Endodermal cell (in vitro differentiated cells): ENCODE measurements around the gene ROBO1. TPM values are rescaled to one million over a fixed set of nuclear protein-coding genes. Genes with fewer than 3 reads are reported as not detected.
"Not testable (repeated sequence)": the region's sequence is repeated elsewhere in the genome, so short reads cannot be mapped to it uniquely, and the experiment has no call there.

Source experiments
- DNase-seq: peaks from one replicate; pipeline ENCODE4 v3.0.0-alpha.2; 2017
- H3K27ac ChIP-seq: 2 replicates; pipeline ENCODE4 v1.5.1; 2013; ENCODE audit warnings: mild to moderate bottlenecking, low read depth, low read length, moderate library complexity
- H3K27me3 ChIP-seq: 2 replicates; pipeline ENCODE4 v1.6.1; 2013; ENCODE audit warnings: mild to moderate bottlenecking, low read length, moderate library complexity; ENCODE audit not compliant: insufficient read depth, control insufficient read depth, poor library complexity, severe bottlenecking
- H3K36me3 ChIP-seq: 2 replicates; pipeline ENCODE4 v1.7.0; 2013; ENCODE audit warnings: mild to moderate bottlenecking, low read length, moderate library complexity; ENCODE audit not compliant: control insufficient read depth, insufficient read depth
- H3K4me1 ChIP-seq: one replicate; pipeline ENCODE4 v1.7.0; 2013; ENCODE audit warnings: low read length; ENCODE audit not compliant: control insufficient read depth, insufficient read depth
- H3K4me3 ChIP-seq: 2 replicates; pipeline ENCODE4 v1.5.1; 2013; ENCODE audit warnings: mild to moderate bottlenecking, low read length, moderate library complexity
- H3K9ac ChIP-seq: 2 replicates; pipeline ENCODE4 v1.6.1; 2013; ENCODE audit warnings: mild to moderate bottlenecking, low read length, moderate library complexity; ENCODE audit not compliant: poor library complexity, severe bottlenecking; ENCODE audit errors: extremely low read depth
- H3K9me3 ChIP-seq: 2 replicates; pipeline ENCODE4 v1.6.1; 2013; ENCODE audit warnings: mild to moderate bottlenecking, low read length, moderate library complexity; ENCODE audit not compliant: control insufficient read depth
- H3K27ac Mint-ChIP-seq: 2 replicates; pipeline ENCODE4 v1.8.0; 2020; ENCODE audit warnings: mixed read lengths
- H3K27me3 Mint-ChIP-seq: 2 replicates; pipeline ENCODE4 v1.8.0; 2021; ENCODE audit warnings: mild to moderate bottlenecking, mixed read lengths; ENCODE audit not compliant: insufficient read depth
- H3K36me3 Mint-ChIP-seq: 2 replicates; pipeline ENCODE4 v1.8.0; 2020; ENCODE audit warnings: low read depth, mixed read lengths
- H3K4me1 Mint-ChIP-seq: 2 replicates; pipeline ENCODE4 v1.8.0; 2020; ENCODE audit warnings: mixed read lengths
- H3K4me3 Mint-ChIP-seq: 2 replicates; pipeline ENCODE4 v1.8.0; 2020; ENCODE audit warnings: mild to moderate bottlenecking, moderate library complexity, mixed read lengths
- H3K9me3 Mint-ChIP-seq: 2 replicates; pipeline ENCODE4 v1.8.0; 2020; ENCODE audit warnings: mild to moderate bottlenecking, mixed read lengths
- WGBS, 2 experiments: methylation state at CpG; one replicate each; pipeline versions ENCODE4 v1.1.5 to v1.1.7; 2013; ENCODE audit warnings: missing lambda C conversion rate in 2 of 2, mixed read lengths in 1 of 2; ENCODE audit not compliant: insufficient coverage in 1 of 2, insufficient read length in 1 of 2; 5-methylcytosine and 5-hydroxymethylcytosine counted together
- total RNA-seq, 2 donors: library from RNA; stranded (reverse); fragmentation: NEBNext Ultra II Directional in 1 of 2; extraction: Animal tissue kit (Norgen Biotek cat#: 25700) in 1 of 2; gene quantifications; 2 replicates in 1 of 2; 3 replicates in 1 of 2; pipeline ENCODE4 v1.2.1, GENCODE V29; 2021
- TF ChIP-seq, protein P1 (sequence below): fragments of 200-600 bp; sonication (generic); conservative IDR thresholded peaks from 2 replicates; pipeline ENCODE4 v1.5.0; 2021; ENCODE audit warnings: antibody characterized with exemption, mild to moderate bottlenecking

The ROBO1 gene
- total RNA-seq, 2 donors from 2014 or later = 74.8 to 75.9 TPM

DNA sequence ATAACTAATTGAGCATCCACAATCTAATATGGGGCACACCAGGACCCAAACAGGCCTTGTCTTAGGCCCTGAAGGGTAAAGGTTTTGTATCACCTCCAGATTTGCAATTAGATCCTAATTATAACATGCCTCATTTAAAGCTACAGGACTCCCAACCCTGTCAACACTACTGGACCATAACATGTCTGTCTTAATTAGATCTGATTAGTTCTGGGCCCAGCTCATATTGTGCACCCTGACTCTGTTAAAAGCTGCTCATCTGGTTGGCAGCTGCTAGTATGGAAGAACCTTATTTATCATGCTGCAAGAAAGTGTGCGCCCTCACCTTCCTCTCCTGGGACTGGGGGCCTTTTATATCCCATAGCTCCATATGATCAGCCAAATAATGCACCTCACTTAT, 457.8 kb downstream of the ROBO1 start:
- TF ChIP-seq, protein P1, sequence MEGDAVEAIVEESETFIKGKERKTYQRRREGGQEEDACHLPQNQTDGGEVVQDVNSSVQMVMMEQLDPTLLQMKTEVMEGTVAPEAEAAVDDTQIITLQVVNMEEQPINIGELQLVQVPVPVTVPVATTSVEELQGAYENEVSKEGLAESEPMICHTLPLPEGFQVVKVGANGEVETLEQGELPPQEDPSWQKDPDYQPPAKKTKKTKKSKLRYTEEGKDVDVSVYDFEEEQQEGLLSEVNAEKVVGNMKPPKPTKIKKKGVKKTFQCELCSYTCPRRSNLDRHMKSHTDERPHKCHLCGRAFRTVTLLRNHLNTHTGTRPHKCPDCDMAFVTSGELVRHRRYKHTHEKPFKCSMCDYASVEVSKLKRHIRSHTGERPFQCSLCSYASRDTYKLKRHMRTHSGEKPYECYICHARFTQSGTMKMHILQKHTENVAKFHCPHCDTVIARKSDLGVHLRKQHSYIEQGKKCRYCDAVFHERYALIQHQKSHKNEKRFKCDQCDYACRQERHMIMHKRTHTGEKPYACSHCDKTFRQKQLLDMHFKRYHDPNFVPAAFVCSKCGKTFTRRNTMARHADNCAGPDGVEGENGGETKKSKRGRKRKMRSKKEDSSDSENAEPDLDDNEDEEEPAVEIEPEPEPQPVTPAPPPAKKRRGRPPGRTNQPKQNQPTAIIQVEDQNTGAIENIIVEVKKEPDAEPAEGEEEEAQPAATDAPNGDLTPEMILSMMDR = no peak
- Histone ChIP-seq H3K9ac (no peak overlapping the region), H3K9me3 (no peaks in the 10 kb centered on the region), H3K4me3 (no peak overlapping the region), H3K4me1 (peaks cover 3% of the 10 kb centered on the region), H3K36me3 (no peaks in the 10 kb centered on the region), H3K27ac (no peak overlapping the region), H3K27me3 (no peaks in the 10 kb centered on the region)
- no peak for DNase-seq
- no peaks in the 10 kb centered on the region for H3K27me3 Mint-ChIP-seq
- no peaks in the 10 kb centered on the region for H3K9me3 Mint-ChIP-seq
- WGBS, 2 experiments = 93% methylated on average over 1 of the region's 1 CpG; no CpG with 5 or more reads in 1 of the 2 experiments
- no peaks in the 10 kb centered on the region for H3K36me3 Mint-ChIP-seq
- no peak overlapping the region for H3K27ac Mint-ChIP-seq
- H3K4me3 Mint-ChIP-seq = no peak overlapping the region
- peaks cover 5% of the 10 kb centered on the region for H3K4me1 Mint-ChIP-seq

DNA sequence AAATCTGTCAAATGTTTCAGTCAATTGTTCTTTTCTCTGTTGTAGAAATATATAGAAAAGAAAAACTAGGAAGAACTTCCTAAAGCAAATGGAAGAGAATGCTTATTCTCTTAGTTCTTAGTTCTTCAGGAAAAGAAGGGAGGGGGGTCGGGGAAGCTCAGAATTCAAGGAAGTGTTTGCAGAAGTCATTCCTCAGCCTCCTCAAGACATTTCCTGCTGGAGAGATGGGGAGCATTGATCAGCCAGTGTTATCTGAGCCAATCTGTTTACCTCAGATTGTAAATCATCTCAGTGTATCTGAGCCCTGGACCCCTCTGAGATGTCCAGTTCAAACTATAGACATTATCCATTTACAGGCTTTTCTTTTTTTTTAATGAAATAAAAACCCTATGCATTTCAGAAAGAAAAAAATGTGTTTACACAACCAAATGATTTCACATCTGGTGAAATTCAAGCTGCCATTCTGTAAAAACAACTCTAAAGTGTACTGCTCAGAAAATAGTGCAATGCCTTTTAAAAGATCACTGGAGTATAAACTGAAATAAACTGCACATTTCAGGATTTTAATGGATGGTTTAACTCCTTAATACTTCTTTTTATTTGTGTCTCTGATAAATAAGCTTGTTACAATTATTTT, 460.7 kb downstream of the ROBO1 start:
- H3K27me3 Mint-ChIP-seq = no peaks in the 10 kb centered on the region
- Histone ChIP-seq H3K9ac (no peak overlapping the region), H3K9me3 (no peaks in the 10 kb centered on the region), H3K27me3 (no peaks in the 10 kb centered on the region), H3K4me1 (peaks cover 3% of the 10 kb centered on the region), H3K4me3 (no peak overlapping the region), H3K27ac (no peak overlapping the region), H3K36me3 (no peaks in the 10 kb centered on the region)
- no peak overlapping the region for H3K27ac Mint-ChIP-seq
- TF ChIP-seq, protein P1 = no peak
- no peak for DNase-seq
- WGBS, 2 experiments = 41% methylated on average over 1 of the region's 1 CpG; no CpG with 5 or more reads in 1 of the 2 experiments
- H3K4me1 Mint-ChIP-seq = peaks cover 5% of the 10 kb centered on the region
- H3K4me3 Mint-ChIP-seq = no peak overlapping the region
- H3K36me3 Mint-ChIP-seq = no peaks in the 10 kb centered on the region
- H3K9me3 Mint-ChIP-seq = no peaks in the 10 kb centered on the region

- not testable (repeated sequence) for H3K4me3 Mint-ChIP-seq, H3K36me3 Mint-ChIP-seq, H3K36me3 ChIP-seq, H3K4me3 ChIP-seq, H3K27me3 Mint-ChIP-seq, DNase-seq, H3K9me3 ChIP-seq, H3K27ac ChIP-seq, H3K27me3 ChIP-seq, H3K27ac Mint-ChIP-seq, H3K9ac ChIP-seq, H3K4me1 ChIP-seq, H3K4me1 Mint-ChIP-seq
- 96 to 98% methylated on average over 7 to 40 of the region's 40 CpGs for WGBS, 2 experiments
- H3K9me3 Mint-ChIP-seq = peaks cover 13% of the 10 kb centered on the region
Observed at GRCh38 chr3:79299949-79300635, 467.7 kb downstream of the ROBO1 start.
